IPS-15b (cell line): ENCODE measurements around the gene RBM20.

Source experiments
- H3K27me3 ChIP-seq: one replicate; pipeline ENCODE4 v1.6.1; 2013; ENCODE audit warnings: low read length; ENCODE audit not compliant: control insufficient read depth, insufficient read depth
- H3K36me3 ChIP-seq: one replicate; pipeline ENCODE4 v1.6.1; 2013; ENCODE audit warnings: low read length; ENCODE audit not compliant: control insufficient read depth, insufficient read depth
- H3K4me1 ChIP-seq: one replicate; pipeline ENCODE4 v1.6.1; 2013; ENCODE audit warnings: mild to moderate bottlenecking, low read length; ENCODE audit not compliant: control insufficient read depth, insufficient read depth
- H3K4me3 ChIP-seq: one replicate; pipeline ENCODE4 v1.5.1; 2013; ENCODE audit warnings: low read depth, low read length
- H3K9ac ChIP-seq: one replicate; pipeline ENCODE4 v1.6.1; 2013; ENCODE audit warnings: low read depth, mild to moderate bottlenecking, low read length
- H3K9me3 ChIP-seq: one replicate; pipeline ENCODE4 v1.6.1; 2013; ENCODE audit warnings: mild to moderate bottlenecking, low read length; ENCODE audit not compliant: control insufficient read depth, insufficient read depth

Gene RBM20

GRCh38 chr10:110792476-110793125 is 148.5 kb downstream of the RBM20 start:
- Histone ChIP-seq H3K9me3 (no peaks in the 10 kb centered on the region), H3K9ac (no peak overlapping the region), H3K4me3 (no peak overlapping the region), H3K4me1 (no peaks in the 10 kb centered on the region), H3K36me3 (no peaks in the 10 kb centered on the region), H3K27me3 (no peaks in the 10 kb centered on the region)

DNA sequence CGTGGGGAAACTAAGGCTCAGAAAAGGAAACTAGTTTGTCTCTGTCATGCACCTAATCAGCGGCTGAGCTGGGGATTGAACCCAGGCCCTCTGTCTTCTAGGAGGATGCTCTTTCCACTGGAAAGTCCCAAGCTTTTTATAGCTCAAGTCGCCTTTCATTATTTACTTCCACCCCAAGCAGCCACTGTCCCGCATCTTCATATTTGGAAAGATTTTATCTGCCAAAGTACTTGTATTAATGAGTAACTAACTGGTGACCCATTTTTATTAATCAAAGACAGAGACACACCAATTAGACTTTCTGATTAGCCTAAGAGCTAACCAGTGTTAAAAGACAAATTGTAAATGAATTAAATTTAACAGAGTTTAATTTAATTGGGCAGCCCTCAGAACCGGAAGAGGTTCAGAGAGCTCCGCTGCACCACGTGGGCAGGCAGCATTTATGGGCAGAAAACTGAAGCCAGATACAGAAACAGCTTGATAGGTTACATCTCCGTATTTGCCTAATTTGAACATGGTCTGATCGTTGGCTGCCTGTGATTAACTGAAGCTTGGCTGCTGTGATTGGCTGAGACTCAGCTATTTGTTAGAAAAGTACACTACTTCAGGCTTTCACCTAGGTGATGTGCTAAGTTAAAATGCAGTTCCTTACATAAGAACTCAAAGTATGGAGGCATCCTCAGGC is 149.1 kb downstream of the RBM20 start:
- Histone ChIP-seq H3K9ac (no peak overlapping the region), H3K27me3 (no peaks in the 10 kb centered on the region), H3K36me3 (no peaks in the 10 kb centered on the region), H3K4me1 (no peaks in the 10 kb centered on the region), H3K9me3 (no peaks in the 10 kb centered on the region), H3K4me3 (no peak overlapping the region)

DNA sequence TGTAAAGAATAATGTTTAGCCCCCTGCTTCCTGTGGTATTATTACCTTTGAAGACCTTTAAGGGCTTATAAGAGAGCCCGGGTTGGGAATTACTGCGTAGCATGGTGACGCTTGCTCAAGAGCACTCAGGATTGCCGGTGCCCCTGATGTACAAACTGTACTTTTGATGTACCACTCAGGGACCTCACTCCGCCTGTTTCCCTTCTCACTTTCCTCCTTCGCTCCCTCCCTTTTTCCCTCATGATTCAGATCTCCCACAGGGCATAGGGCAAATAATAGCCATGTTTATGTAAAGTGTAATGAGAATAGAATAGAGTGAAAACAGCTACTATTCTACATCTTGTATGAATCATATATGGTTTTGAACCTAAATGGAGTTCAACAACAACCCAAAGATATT is 149.8 kb downstream of the RBM20 start:
- no peaks in the 10 kb centered on the region for H3K36me3 ChIP-seq
- H3K9me3 ChIP-seq: no peaks in the 10 kb centered on the region
- no peak overlapping the region for H3K9ac ChIP-seq
- H3K4me1 ChIP-seq: no peaks in the 10 kb centered on the region
- no peaks in the 10 kb centered on the region for H3K27me3 ChIP-seq
- H3K4me3 ChIP-seq: no peak overlapping the region

DNA sequence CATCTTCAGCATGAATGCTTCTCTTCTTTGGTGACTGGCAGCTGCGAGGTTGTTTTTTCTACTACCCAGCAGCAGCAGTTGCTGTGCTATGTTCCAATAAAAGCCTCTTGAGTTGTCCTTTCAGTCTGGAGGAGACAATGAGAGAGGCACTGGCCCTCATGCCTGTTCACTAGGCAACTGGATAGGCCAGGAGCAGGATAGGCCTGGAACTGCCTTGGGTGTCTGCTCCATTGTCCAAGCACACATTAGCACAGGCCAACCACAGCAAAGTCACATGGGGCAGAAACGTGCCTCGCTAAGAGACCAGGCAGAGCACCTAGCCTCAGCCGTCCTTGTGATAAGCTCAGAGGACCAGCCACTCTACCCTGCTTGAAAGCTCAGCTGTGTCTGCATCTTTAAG is 150.7 kb downstream of the RBM20 start:
- no peak overlapping the region for H3K9ac ChIP-seq
- H3K4me3 ChIP-seq: no peak overlapping the region
- H3K36me3 ChIP-seq: no peaks in the 10 kb centered on the region
- H3K27me3 ChIP-seq: no peaks in the 10 kb centered on the region
- H3K4me1 ChIP-seq: no peaks in the 10 kb centered on the region
- no peaks in the 10 kb centered on the region for H3K9me3 ChIP-seq

GRCh38 chr10:110797416-110797815 is 153.3 kb downstream of the RBM20 start:
- H3K9ac ChIP-seq: no peak overlapping the region
- H3K27me3 ChIP-seq: no peaks in the 10 kb centered on the region
- no peaks in the 10 kb centered on the region for H3K36me3 ChIP-seq
- H3K4me1 ChIP-seq: no peaks in the 10 kb centered on the region
- H3K4me3 ChIP-seq: no peak overlapping the region
- no peaks in the 10 kb centered on the region for H3K9me3 ChIP-seq

DNA sequence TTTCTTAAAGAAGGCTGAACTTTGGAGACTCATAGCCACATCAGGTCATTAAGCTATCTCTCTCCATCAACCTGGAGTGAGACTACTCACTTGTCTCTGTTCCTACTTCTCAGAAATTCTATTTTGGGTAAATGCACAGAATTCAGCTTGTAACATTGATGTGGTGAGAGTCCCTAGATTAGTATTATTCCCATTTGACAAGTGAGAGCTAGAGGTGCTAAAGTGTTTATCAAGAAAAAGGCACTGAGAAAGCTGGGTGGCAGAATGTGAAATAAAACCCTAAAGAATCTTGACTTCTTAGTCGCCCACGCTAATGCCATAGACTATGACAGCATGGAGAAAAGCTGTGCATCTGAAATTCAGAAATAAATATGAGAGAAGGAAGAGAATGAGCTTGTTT is 154.2 kb downstream of the RBM20 start:
- no peaks in the 10 kb centered on the region for H3K9me3 ChIP-seq
- H3K9ac ChIP-seq: no peak overlapping the region
- no peaks in the 10 kb centered on the region for H3K4me1 ChIP-seq
- no peaks in the 10 kb centered on the region for H3K27me3 ChIP-seq
- no peaks in the 10 kb centered on the region for H3K36me3 ChIP-seq
- H3K4me3 ChIP-seq: no peak overlapping the region

- no peaks in the 10 kb centered on the region for H3K36me3 ChIP-seq
- H3K9ac ChIP-seq: no peak overlapping the region
- H3K4me1 ChIP-seq: peaks cover 2% of the 10 kb centered on the region
- H3K4me3 ChIP-seq: no peak overlapping the region
- no peaks in the 10 kb centered on the region for H3K27me3 ChIP-seq
- H3K9me3 ChIP-seq: no peaks in the 10 kb centered on the region
Measured at GRCh38 chr10:110802090-110802489, 158.0 kb downstream of the RBM20 start.

GRCh38 chr10:110802551-110803238 is 158.6 kb downstream of the RBM20 start:
- Histone ChIP-seq H3K36me3 (no peaks in the 10 kb centered on the region), H3K9ac (no peak overlapping the region), H3K9me3 (no peaks in the 10 kb centered on the region), H3K4me3 (no peak overlapping the region), H3K4me1 (peaks cover 2% of the 10 kb centered on the region), H3K27me3 (no peaks in the 10 kb centered on the region)

- H3K4me1 ChIP-seq: peaks cover 2% of the 10 kb centered on the region
- H3K4me3 ChIP-seq: no peak overlapping the region
- no peak overlapping the region for H3K9ac ChIP-seq
- no peaks in the 10 kb centered on the region for H3K36me3 ChIP-seq
- H3K9me3 ChIP-seq: no peaks in the 10 kb centered on the region
- no peaks in the 10 kb centered on the region for H3K27me3 ChIP-seq
Measured at GRCh38 chr10:110803239-110803749, 159.2 kb downstream of the RBM20 start.

- H3K9ac ChIP-seq: no peak overlapping the region
Measured at GRCh38 chr10:110803830-110804338, 159.7 kb downstream of the RBM20 start.

GRCh38 chr10:110804376-110804775 is 160.2 kb downstream of the RBM20 start:
- no peak overlapping the region for H3K9ac ChIP-seq
- H3K4me1 ChIP-seq: peaks cover 2% of the 10 kb centered on the region
- H3K9me3 ChIP-seq: no peaks in the 10 kb centered on the region
- no peaks in the 10 kb centered on the region for H3K27me3 ChIP-seq
- no peaks in the 10 kb centered on the region for H3K36me3 ChIP-seq
- H3K4me3 ChIP-seq: no peak overlapping the region

More at GRCh38 chr10:110803830-110804338, 159.7 kb downstream of the RBM20 start:
- Histone ChIP-seq H3K27me3 (no peaks in the 10 kb centered on the region), H3K9me3 (no peaks in the 10 kb centered on the region), H3K4me3 (no peak overlapping the region), H3K4me1 (peaks cover 2% of the 10 kb centered on the region), H3K36me3 (no peaks in the 10 kb centered on the region)
